SK-N-SH treated with all-trans-retinoic acid at 6 μM for 48 hours (cell line): ENCODE data around the gene CPNE7.

Source experiments
- CREB5 ChIP-seq: fragments of 250-450 bp; sonication (Bioruptor Pico); IDR thresholded peaks from 2 replicates; pipeline ENCODE4 v1.5.1; 2020; ENCODE audit warnings: low read depth, mild to moderate bottlenecking, moderate library complexity
- CSRNP3 ChIP-seq: fragments of 250-450 bp; sonication (Bioruptor Pico); IDR thresholded peaks from 2 replicates; pipeline ENCODE4 v1.5.1; 2021; ENCODE audit warnings: mild to moderate bottlenecking, moderate library complexity
- RARB ChIP-seq: fragments of 250-450 bp; sonication (Bioruptor Pico); IDR thresholded peaks from 2 replicates; pipeline ENCODE4 v1.8.0; 2021; ENCODE audit warnings: mild to moderate bottlenecking, moderate library complexity
- ZFP3 ChIP-seq: fragments of 250-450 bp; sonication (Bioruptor Pico); IDR thresholded peaks from 2 replicates; pipeline ENCODE4 v1.5.0; 2020; ENCODE audit warnings: mild to moderate bottlenecking, moderate library complexity
- ZNF565 ChIP-seq: fragments of 450-650 bp; formaldehyde crosslinking; conservative IDR thresholded peaks from 2 replicates; pipeline ENCODE4 v1.5.0; 2020; ENCODE audit warnings: low read depth, mild to moderate bottlenecking, moderate library complexity
- ZNF70 ChIP-seq: fragments of 450-650 bp; formaldehyde crosslinking; IDR thresholded peaks from 2 replicates; pipeline ENCODE4 v1.5.0; 2020; ENCODE audit warnings: mild to moderate bottlenecking, moderate library complexity

- TF ChIP-seq RARB (CRISPR knock-in tag) (no peak), CREB5 (no peak), CSRNP3 (CRISPR knock-in tag) (no peak), ZNF565 (CRISPR knock-in tag) (no peak), ZFP3 (CRISPR knock-in tag) (no peak), ZNF70 (no peak)
Observed at GRCh38 chr16:89546781-89547180, 28.8 kb upstream of the CPNE7 start.
